GM18505 (cell line): ENCODE data around the gene L3MBTL2.

ENCODE experiments used
- ATAC-seq: cut with Tn5 transposase; IDR thresholded peaks from one replicate; pipeline ENCODE4 v1.9.1; 2021; ENCODE audit not compliant: unreplicated experiment
- POLR2A ChIP-seq: IDR thresholded peaks from 4 replicates; pipeline ENCODE4 v1.6.1; 2011; ENCODE audit warnings: borderline replicate concordance; ENCODE audit not compliant: insufficient read depth, insufficient read length; ENCODE audit errors: extremely low read depth

Gene L3MBTL2

DNA sequence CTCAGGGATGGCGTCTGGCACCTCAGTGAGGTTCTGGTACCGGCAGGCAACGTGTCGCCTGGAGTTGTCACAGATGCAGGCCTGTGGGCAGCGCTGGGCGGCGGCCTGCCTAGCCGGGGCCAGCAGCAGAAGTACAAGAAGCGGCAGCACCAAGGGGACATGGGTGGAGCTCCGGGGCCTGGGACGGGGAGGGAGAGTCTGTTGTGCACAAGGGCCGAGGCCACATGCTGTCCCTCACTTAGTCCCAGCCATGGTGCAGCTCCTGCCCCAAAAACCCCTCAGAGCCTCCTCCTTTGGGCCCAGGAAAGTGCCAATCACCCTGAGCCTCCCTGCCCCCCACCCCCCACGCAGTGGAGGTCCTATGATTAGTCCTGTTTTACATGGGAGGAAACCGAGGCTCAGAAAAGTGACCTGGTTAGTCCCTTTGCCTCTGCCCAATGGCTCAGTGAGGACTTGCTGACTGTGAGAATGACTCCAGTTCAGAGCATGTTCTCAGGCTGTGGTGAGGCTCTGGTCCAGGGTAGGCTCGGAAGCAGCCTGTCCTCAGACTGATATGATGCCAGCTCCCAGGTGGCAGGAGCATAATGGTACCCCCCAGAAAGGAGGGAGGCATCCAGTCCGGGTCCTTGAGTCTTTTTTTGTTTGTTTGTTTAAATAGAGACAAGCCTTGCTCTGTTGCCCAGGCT, 34.5 kb downstream of the L3MBTL2 start:
- no peak for ATAC-seq
- no peak for TF ChIP-seq POLR2A

DNA sequence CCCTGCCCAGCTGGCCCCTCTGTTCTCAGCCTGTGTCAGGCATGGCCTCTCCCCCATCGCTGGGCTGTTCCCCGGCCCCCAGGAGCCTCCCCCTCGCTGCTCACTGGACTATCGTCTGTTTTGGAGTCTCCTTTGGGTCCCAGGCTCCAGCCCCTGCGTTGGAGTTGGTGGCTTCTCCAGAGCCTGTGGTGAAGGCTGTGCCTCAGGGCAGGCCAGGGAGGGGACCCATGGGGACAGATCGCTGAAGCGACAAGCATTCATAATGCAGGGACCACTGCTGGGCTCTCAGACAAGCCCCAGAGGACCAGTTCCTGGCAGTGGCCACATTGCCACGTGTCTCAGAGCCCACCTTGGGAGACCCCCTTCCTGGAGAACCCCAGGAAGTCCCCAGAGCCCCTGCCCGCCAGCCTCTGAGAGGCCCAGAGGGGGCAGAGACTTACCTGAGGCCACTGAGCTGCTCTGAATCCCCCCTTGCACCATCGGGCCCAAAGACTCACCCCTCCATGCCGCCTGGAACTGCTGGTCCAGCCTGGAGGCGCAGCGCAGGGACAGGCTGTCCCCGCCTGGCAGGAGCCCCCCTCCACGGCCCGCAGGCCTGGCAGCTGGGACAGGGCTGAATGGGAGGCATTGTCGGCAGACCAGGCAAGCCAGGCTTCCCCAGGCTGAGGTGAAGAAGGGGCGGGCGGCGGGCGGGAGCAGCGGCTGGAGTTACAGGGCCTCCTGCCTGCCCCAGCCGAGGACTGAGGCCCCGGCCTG, 35.4 kb downstream of the L3MBTL2 start, which contains the start of gene CHADL:
CHADL (minus strand) TSS at position 555 of the 756 bp plus-strand sequence; CDS start at position 505, 50 bp downstream.
- no peak for ATAC-seq
- TF ChIP-seq POLR2A, result no peak

DNA sequence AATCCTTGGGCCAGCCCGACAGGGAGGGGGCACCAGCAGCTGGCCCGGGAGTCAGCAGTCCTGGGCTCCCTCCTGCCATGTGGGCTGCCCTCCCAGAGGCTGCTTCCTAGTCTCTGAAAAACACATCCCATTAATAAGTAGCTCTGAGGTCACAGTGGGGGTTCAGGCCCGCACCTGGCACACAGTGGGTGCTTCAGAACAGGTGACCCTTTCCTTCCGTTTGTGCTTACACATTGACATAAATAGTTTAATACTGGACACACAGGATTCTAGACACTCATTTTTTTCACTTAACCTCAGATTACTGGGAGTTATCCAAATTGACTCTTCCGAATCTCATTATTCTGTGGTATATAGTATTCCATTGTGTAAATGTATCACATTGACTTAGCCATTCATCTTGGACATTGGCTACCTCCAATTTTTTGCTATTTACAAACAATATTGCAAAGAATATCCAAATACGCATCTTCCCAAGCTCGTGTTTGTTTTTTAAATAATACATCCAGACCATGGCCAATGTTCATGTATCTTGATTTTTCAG, 36.1 kb downstream of the L3MBTL2 start:
- TF ChIP-seq POLR2A, result no peak
- ATAC-seq, result no peak

DNA sequence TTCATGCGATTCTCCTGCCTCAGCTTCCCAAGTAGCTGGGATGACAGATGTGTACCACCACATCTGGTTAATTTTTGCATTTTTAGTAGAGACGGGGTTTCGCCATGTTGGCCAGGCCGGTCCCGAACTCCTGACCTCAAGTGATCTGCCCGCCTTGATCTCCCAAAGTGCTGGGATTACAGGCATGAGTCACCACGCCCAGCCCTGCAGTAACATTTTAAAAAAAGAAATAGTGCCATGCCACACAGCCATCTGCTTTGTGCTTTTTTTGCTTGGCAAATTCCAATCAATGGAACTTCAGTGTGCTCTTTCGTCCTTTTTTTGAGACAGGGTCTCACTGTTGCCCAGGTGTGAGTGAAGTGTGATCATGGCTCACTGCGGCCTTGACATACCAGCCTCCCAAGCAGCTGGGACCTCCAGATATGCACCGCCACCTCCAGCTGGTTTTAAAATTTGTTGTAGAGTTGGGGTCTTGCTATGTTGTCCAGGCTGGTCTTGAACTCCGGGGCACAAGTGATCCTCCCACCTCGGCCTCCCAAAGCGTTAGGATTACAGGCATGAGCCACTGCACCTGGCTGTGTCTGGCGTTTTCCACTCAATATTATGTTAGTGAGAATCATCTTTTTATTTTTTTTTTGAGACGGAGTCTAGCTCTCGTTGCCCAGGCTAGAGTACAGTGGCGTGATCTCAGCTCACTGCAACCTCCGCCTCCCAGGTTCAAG, 37.4 kb downstream of the L3MBTL2 start:
- no peak for ATAC-seq
- no peak for TF ChIP-seq POLR2A

DNA sequence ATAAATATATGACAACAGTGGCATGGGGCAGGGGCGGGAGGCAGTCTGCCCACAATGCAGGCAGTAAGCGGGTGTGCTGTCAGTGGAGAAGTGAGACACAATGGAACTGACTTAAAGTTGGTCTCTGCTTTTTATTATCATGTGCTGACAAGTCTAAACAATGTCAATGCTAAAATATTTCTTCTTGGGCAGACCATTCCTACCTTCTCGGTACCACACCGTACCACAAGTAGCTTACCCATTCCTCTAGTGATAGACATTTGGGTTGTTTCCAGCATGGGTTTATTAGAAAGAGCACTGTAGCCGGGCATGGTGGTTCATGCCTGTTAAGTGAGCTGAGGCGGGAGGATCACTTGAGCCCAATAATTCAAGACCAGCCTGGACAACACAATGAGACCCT, 38.2 kb downstream of the L3MBTL2 start:
- TF ChIP-seq POLR2A, result no peak
- ATAC-seq, result no peak

DNA sequence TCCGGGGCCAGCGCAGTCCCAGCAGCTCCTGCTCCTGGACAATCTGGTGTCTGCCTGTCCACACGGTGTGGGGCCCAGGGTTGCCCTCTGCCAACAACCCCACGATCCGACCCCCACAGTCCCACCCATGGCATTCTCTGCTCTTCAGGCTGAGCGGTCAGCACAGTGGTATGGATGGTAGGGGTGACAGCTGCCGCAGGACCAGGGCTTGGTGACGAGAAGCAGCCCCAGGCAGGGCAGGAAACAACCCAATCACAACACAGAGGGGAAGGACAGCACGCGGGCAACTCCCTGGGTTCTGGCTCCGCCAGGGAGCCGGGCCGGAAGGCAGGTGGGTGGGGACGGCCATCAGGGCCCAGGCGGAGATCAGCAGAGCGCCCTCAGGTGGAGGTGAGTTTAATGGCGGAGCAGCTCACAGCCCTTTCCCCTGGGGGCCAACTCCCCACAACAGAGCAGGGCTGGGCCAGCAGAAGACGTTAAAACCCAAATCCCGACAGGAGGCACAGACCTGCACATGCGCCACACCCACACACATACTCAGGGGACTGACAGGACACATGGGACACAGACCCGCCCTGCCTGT, 40.9 kb downstream of the L3MBTL2 start:
- TF ChIP-seq POLR2A, result no peak
- no peak for ATAC-seq

DNA sequence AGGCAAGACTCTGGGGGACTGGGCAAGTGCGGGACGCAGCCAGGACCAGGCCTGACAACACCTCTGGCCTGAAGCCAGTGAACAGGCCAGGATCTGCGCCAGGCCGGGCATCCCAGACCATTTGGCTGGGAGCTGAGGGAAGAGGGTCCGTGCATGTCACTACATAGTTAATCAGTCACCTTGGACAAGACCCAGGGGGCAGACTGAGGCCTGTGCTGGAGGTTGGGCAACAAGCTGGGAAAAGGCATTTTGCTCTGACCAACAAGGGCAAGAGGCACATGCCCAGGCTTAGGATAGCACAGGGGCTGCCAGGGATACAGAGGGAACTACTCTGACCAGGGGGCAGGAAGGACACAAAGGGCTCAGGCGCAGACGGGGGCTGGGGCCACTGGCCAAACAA, 42.6 kb downstream of the L3MBTL2 start:
- no peak for ATAC-seq
- TF ChIP-seq POLR2A, result no peak

DNA sequence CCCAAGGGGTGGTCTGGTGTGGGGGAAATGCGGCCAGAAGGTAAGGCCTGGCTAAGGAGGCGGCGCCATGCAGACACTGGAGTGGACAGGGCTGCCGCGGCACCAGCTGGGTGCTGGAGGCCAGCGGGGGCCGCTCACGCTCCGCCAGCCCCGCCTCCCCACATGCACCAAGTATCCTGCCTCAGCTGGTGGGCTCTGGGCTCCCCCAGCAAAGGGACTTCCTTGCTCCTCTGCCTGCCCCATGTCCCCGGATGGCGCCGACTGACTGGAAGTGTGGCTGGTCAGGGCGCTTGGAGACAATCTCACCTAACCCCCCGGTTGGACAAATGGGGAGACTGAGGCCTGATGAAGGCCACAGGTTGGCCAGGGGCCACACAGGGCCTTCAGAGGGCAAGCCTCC, 43.2 kb downstream of the L3MBTL2 start:
- TF ChIP-seq POLR2A, result no peak

DNA sequence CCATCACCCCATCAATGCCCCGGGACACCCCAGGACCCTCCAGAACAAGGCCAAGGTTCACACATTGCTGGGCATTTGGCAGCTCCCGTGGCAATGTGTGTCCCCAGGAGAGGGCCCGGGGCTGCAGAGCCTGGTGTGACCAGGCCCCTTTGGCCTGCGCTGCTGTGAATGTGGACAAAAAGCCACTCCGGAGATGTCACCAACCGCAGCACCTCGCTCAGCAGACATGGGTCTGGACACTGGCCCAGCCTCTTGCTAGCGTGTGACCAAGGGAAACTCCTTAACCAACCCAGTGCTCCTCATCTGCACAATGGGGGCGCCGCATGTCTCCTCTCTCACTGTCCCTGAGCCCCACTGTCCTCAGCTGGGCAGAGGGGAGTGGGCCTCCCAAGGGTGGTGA, 43.6 kb downstream of the L3MBTL2 start:
- TF ChIP-seq POLR2A, result no peak
- no peak for ATAC-seq

More for the DNA sequence above, 43.2 kb downstream of the L3MBTL2 start:
- ATAC-seq, result no peak

DNA sequence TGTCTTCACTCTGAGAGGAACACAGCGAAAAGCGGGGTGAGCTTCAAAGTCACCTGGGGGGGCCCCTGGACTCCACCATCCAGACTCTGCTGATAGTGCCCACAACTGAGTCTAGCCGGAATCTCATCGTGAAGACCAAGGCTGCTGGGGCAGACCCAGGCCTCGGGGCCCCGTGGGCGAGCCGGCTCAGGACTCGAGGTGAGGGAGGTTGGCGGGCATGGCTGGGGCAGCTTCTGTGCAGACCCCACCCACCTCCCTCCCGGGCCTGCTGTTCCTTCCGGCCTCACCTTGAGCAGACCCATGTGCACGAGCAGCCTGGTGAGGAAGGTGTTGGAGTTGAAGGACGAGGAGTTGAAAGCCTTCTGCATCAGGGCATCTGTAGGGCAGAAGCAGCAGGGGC, 44.3 kb downstream of the L3MBTL2 start:
- TF ChIP-seq POLR2A, result no peak
- ATAC-seq, result no peak

DNA sequence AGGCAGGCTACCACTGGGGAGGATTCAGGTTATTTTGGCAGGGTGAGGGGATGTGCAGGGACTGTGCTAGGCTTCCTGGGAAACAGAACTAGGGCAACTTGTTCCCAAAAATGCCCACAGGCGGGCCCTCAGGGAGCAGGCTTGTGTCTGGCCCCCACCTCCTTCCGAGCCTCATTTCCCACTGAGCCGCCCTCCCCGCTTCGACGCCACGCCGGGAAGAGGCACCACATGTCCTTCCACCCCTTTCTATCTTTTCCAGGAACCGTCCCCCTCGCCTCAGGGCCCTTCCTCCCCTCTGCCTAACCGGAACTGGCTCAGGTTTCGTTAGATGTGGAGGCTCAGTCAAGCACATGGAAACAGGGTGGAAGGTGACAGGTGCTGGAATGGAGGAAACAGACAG, 45.0 kb downstream of the L3MBTL2 start:
- no peak for ATAC-seq
- TF ChIP-seq POLR2A, result no peak

DNA sequence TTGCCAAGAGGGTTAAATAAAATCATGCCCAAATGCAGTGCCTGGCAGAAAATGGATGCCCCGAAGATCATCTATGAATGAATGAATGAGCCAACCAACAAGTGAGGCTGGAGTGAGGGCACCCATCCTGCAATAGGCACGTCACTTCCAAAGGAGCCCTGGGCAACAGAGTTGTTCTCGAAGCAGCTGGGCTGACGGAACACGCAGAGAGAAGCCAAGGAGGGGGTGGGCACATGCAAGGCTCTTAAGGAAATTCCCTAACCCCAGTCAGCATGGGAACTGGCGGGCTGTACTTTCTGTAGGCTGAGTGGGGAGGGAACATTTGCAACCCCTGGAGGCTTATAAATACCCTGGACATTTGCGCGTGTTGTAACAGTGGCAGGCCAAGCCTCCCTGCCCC, 47.3 kb downstream of the L3MBTL2 start:
- no peak for ATAC-seq
- no peak for TF ChIP-seq POLR2A

DNA sequence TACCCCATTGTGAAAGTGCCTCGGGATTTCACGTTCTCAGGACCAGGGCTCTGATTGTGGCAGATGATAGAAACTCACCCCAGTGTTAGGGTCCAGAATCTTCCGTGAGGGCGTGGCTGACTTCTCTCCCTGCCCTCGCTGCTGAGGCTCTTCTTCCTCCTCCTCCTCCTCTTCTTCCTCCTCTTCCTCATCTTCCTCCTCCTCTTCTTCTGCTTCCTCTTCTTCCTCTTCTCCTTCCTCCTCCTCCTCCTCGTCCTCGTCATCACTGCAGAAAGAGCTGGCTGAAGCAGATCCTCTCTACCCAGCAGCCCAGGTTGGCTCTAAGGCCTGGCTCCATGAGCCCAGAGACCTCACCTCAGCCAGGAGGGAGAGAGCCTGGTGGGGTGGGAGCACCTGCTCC, 49.1 kb downstream of the L3MBTL2 start:
- no peak for ATAC-seq
- TF ChIP-seq POLR2A, result no peak
